H1 (cell line): ENCODE data around the gene KIAA0586. TPM values are rescaled to one million over a fixed set of nuclear protein-coding genes. Genes with fewer than 3 reads are reported as not detected.

Experiments used
- CTCF ChIA-PET: fragments of 300-600 bp; sonication (Branson Sonifier 250); formaldehyde crosslinking; loops from one replicate; lab custom pipeline; 2021; ENCODE audit not compliant: partially characterized antibody; lab: Charles Lee
- POLR2A ChIA-PET: fragments of 300-600 bp; sonication (Branson Sonifier 250); formaldehyde crosslinking; loops from one replicate; lab custom pipeline; 2021; ENCODE audit warnings: inconsistent platforms; ENCODE audit not compliant: partially characterized antibody; lab: Charles Lee
- DNase-seq, 2 experiments: peaks; one replicate each; pipeline versions ENCODE4 v3.0.0 to v3.0.0-alpha.2; 2010 to 2022; ENCODE audit warnings: low spot score in 2 of 2, low read depth in 1 of 2, mixed read lengths in 1 of 2
- FAIRE-seq: peaks from 2 replicates; lab custom pipeline; 2011; peaks lifted over from hg19 to GRCh38; lab: Jason Lieb, UNC
- H2AFZ ChIP-seq: 2 replicates; pipeline ENCODE4 v1.8.1; 2012; ENCODE audit warnings: low read length, inconsistent platforms
- H2AK5ac ChIP-seq: 2 replicates; pipeline ENCODE4 v1.6.1; 2013; ENCODE audit warnings: low read depth, low read length
- H2BK120ac ChIP-seq: replicated peaks from 2 replicates; pipeline ENCODE3; 2013; ENCODE audit warnings: low read depth, low read length, inconsistent platforms
- H2BK12ac ChIP-seq: 2 replicates; pipeline ENCODE4 v1.6.1; 2013; ENCODE audit warnings: low read depth, low read length
- H2BK15ac ChIP-seq: 2 replicates; pipeline ENCODE4 v1.6.1; 2013; ENCODE audit warnings: low read length
- H2BK20ac ChIP-seq: 2 replicates; pipeline ENCODE4 v1.6.1; 2013; ENCODE audit warnings: low read length
- H2BK5ac ChIP-seq: 2 replicates; pipeline ENCODE4 v1.6.1; 2013; ENCODE audit warnings: low read depth, low read length
- H3K14ac ChIP-seq: 2 replicates; pipeline ENCODE4 v1.6.1; 2013; ENCODE audit warnings: inconsistent platforms; ENCODE audit not compliant: insufficient read length
- H3K18ac ChIP-seq: 2 replicates; pipeline ENCODE4 v1.6.1; 2013; ENCODE audit warnings: low read length; ENCODE audit errors: extremely low read depth
- H3K23ac ChIP-seq: 2 replicates; pipeline ENCODE4 v1.6.1; 2013; ENCODE audit warnings: inconsistent platforms; ENCODE audit not compliant: insufficient read length
- H3K23me2 ChIP-seq: 2 replicates; pipeline ENCODE4 v1.6.1; 2013; ENCODE audit warnings: low read depth, low read length
- H3K27ac ChIP-seq: 2 replicates; pipeline ENCODE4 v1.6.1; 2011; ENCODE audit warnings: low read depth, low read length, inconsistent platforms
- H3K27me3 ChIP-seq, 4 experiments: replicated peaks in 1 of 4; 1 replicate in 1 of 4; 2 replicates in 3 of 4; pipeline versions ENCODE4 v1.6.1 to v1.8.1; 2011 to 2013; ENCODE audit warnings: low read length in 3 of 4, mild to moderate bottlenecking in 3 of 4, inconsistent platforms in 2 of 4, mixed read lengths in 2 of 4, moderate library complexity in 1 of 4; ENCODE audit not compliant: control insufficient read depth in 3 of 4, insufficient read depth in 3 of 4; ENCODE audit errors: extremely low read depth in 1 of 4
- H3K36me3 ChIP-seq, 4 experiments: 2 replicates each; pipeline versions ENCODE4 v1.6.1 to v1.8.1; 2011 to 2013; ENCODE audit warnings: mild to moderate bottlenecking in 4 of 4, low read length in 3 of 4, moderate library complexity in 2 of 4, control low read depth in 1 of 4, inconsistent platforms in 1 of 4; ENCODE audit not compliant: insufficient read depth in 4 of 4, control insufficient read depth in 2 of 4
- H3K4ac ChIP-seq: replicated peaks from 2 replicates; pipeline ENCODE3; 2013; ENCODE audit warnings: low read length, low read depth, mixed read lengths, inconsistent platforms; ENCODE audit not compliant: insufficient read length
- H3K4me1 ChIP-seq, 4 experiments: replicated peaks in 1 of 4; 1 replicate in 1 of 4; 2 replicates in 3 of 4; pipeline versions ENCODE4 v1.6.1 to v1.8.1; 2011 to 2013; ENCODE audit warnings: low read length in 3 of 4, inconsistent platforms in 2 of 4, mixed read lengths in 1 of 4; ENCODE audit not compliant: insufficient read depth in 4 of 4, control insufficient read depth in 3 of 4
- H3K4me2 ChIP-seq, 2 experiments: 2 replicates each; pipeline versions ENCODE4 v1.6.1 to v1.8.1; 2011 to 2013; ENCODE audit warnings: low read depth in 2 of 2, low read length in 2 of 2, control low read depth in 1 of 2, inconsistent platforms in 1 of 2, mild to moderate bottlenecking in 1 of 2; ENCODE audit not compliant: insufficient read depth in 1 of 2
- H3K4me3 ChIP-seq, 4 experiments: fragments of 200-600, 300-600 bp in 1 of 4; sonication (generic), shearing (Covaris generic), sonication (Bioruptor Twin) in 1 of 4; 2 replicates each; pipeline versions ENCODE4 v1.5.1 to v1.8.1; 2011 to 2016; ENCODE audit warnings: low read length in 4 of 4, low read depth in 3 of 4, control low read depth in 2 of 4, inconsistent platforms in 2 of 4, mild to moderate bottlenecking in 2 of 4, mixed read lengths in 1 of 4, moderate library complexity in 1 of 4; ENCODE audit not compliant: insufficient read depth in 2 of 4; ENCODE audit errors: extremely low read depth in 1 of 4
- H3K56ac ChIP-seq: replicated peaks from 2 replicates; pipeline ENCODE3; 2013; ENCODE audit warnings: low read depth, mild to moderate bottlenecking, mixed read lengths, low read length, inconsistent platforms; ENCODE audit not compliant: insufficient read length
- H3K79me1 ChIP-seq: 2 replicates; pipeline ENCODE4 v1.6.1; 2013; ENCODE audit warnings: low read depth, low read length, control low read depth
- H3K79me2 ChIP-seq, 2 experiments: 2 replicates each; pipeline versions ENCODE4 v1.6.1 to v1.8.1; 2012 to 2013; ENCODE audit warnings: low read length in 2 of 2, mild to moderate bottlenecking in 2 of 2, inconsistent platforms in 1 of 2; ENCODE audit not compliant: insufficient read depth in 2 of 2, control insufficient read depth in 1 of 2
- H3K9ac ChIP-seq, 4 experiments: replicated peaks in 1 of 4; 1 replicate in 1 of 4; 2 replicates in 3 of 4; pipeline versions ENCODE4 v1.6.1 to v1.8.1; 2011 to 2013; ENCODE audit warnings: low read depth in 3 of 4, low read length in 3 of 4, control low read depth in 2 of 4, mild to moderate bottlenecking in 2 of 4, moderate library complexity in 2 of 4, inconsistent platforms in 1 of 4; ENCODE audit errors: extremely low read depth in 1 of 4
- H3K9me3 ChIP-seq, 2 experiments: 2 replicates each; pipeline versions ENCODE4 v1.6.1 to v1.8.1; 2012 to 2013; ENCODE audit warnings: mild to moderate bottlenecking in 2 of 2, moderate library complexity in 2 of 2, control low read depth in 1 of 2, inconsistent platforms in 1 of 2, low read depth in 1 of 2, low read length in 1 of 2, mixed read lengths in 1 of 2; ENCODE audit not compliant: insufficient read depth in 2 of 2
- H4K20me1 ChIP-seq, 2 experiments: replicated peaks in 1 of 2; 2 replicates each; pipeline versions ENCODE3 to v1.8.1; 2011 to 2013; ENCODE audit warnings: inconsistent platforms in 2 of 2, low read length in 2 of 2, mild to moderate bottlenecking in 1 of 2; ENCODE audit not compliant: insufficient read depth in 2 of 2, control insufficient read depth in 1 of 2
- H4K5ac ChIP-seq: 2 replicates; pipeline ENCODE4 v1.6.1; 2013; ENCODE audit warnings: low read length, low read depth, mixed read lengths, inconsistent platforms; ENCODE audit not compliant: insufficient read length
- H4K8ac ChIP-seq: 2 replicates; pipeline ENCODE4 v1.8.0; 2013; ENCODE audit warnings: mild to moderate bottlenecking, moderate library complexity, low read length, inconsistent platforms; ENCODE audit not compliant: insufficient read depth; ENCODE audit errors: extremely low read depth
- H4K91ac ChIP-seq: replicated peaks from 2 replicates; pipeline ENCODE3; 2013; ENCODE audit warnings: low read length, mixed read lengths, inconsistent platforms; ENCODE audit not compliant: insufficient read length
- BRCA1 ChIP-seq: IDR thresholded peaks from 2 replicates; pipeline ENCODE4 v1.6.1; 2012; ENCODE audit warnings: low read depth, low read length, improper control_type of control experiment
- CBX5 ChIP-seq: fragments of 300-800, 300-1000 bp; sonication (generic); IDR thresholded peaks from 2 replicates; pipeline ENCODE4 v1.7.1; 2016; ENCODE audit warnings: antibody characterized with exemption, low read length, low read depth
- CEBPB ChIP-seq: IDR thresholded peaks from 2 replicates; pipeline ENCODE4 v1.6.1; 2012; ENCODE audit warnings: low read depth, low read length
- CHD2 ChIP-seq: IDR thresholded peaks from 2 replicates; pipeline ENCODE4 v1.6.1; 2012; ENCODE audit warnings: low read length, improper control_type of control experiment
- CREB1 ChIP-seq: IDR thresholded peaks from 2 replicates; pipeline ENCODE4 v1.6.1; 2012; ENCODE audit warnings: inconsistent platforms
- CTBP2 ChIP-seq: IDR thresholded peaks from 2 replicates; pipeline ENCODE4 v1.7.0; 2011; ENCODE audit warnings: borderline replicate concordance, mild to moderate bottlenecking, moderate library complexity, mixed read lengths, low read length; ENCODE audit not compliant: insufficient read depth, insufficient read length
- HDAC2 ChIP-seq, 2 experiments: fragments of 300-600 bp in 1 of 2; sonication (generic) in 1 of 2; IDR thresholded peaks; 2 replicates each; pipeline ENCODE4 v1.6.1; 2011 to 2012; ENCODE audit warnings: low read depth in 2 of 2, low read length in 2 of 2, mild to moderate bottlenecking in 2 of 2, moderate library complexity in 2 of 2, borderline replicate concordance in 1 of 2, inconsistent platforms in 1 of 2
- HDAC6 ChIP-seq: IDR thresholded peaks from one replicate; pipeline ENCODE4 v1.7.1; 2012; ENCODE audit warnings: low read depth, mild to moderate bottlenecking, inconsistent platforms, low read length, moderate library complexity
- KDM4A ChIP-seq: IDR thresholded peaks from one replicate; pipeline ENCODE4 v1.7.1; 2012; ENCODE audit warnings: low read depth, mild to moderate bottlenecking, moderate library complexity, low read length, inconsistent platforms; ENCODE audit not compliant: severe bottlenecking
- KDM5A ChIP-seq: fragments of 200-600 bp; IDR thresholded peaks from 2 replicates; pipeline ENCODE4 v1.7.1; 2012; ENCODE audit warnings: mild to moderate bottlenecking, low read length, inconsistent platforms, mixed read lengths
- RBBP5 ChIP-seq: IDR thresholded peaks from 2 replicates; pipeline ENCODE4 v1.7.1; 2012; ENCODE audit warnings: low read depth, mild to moderate bottlenecking, inconsistent platforms, low read length, moderate library complexity, borderline replicate concordance
- SAP30 ChIP-seq: fragments of 300-600 bp; sonication (generic); IDR thresholded peaks from 2 replicates; pipeline ENCODE4 v1.7.1; 2012; ENCODE audit warnings: low read length, moderate library complexity, mild to moderate bottlenecking, inconsistent platforms; ENCODE audit not compliant: insufficient read depth, insufficient replicate concordance
- SIRT6 ChIP-seq: IDR thresholded peaks from one replicate; pipeline ENCODE4 v1.7.1; 2012; ENCODE audit warnings: low read length, inconsistent platforms
- SP2 ChIP-seq: IDR thresholded peaks from 2 replicates; pipeline ENCODE4 v1.6.1; 2012; ENCODE audit warnings: mild to moderate bottlenecking, low read length, inconsistent platforms
- SP4 ChIP-seq: IDR thresholded peaks from 2 replicates; pipeline ENCODE4 v1.6.1; 2012; ENCODE audit warnings: low read length, inconsistent platforms
- TBP ChIP-seq: IDR thresholded peaks from 2 replicates; pipeline ENCODE4 v1.6.1; 2011; ENCODE audit warnings: low read depth, low read length, improper control_type of control experiment
- WGBS, 2 experiments: shearing (Covaris generic) in 1 of 2; methylation state at CpG; one replicate each; pipeline versions ENCODE4 v1.1.6 to v1.1.7; 2013 to 2015; ENCODE audit warnings: low lambda C conversion rate in 2 of 2, mixed read lengths in 2 of 2, inconsistent platforms in 1 of 2, low coverage in 1 of 2, missing lambda C conversion rate in 1 of 2; ENCODE audit not compliant: insufficient replicate concordance in 2 of 2, insufficient coverage in 1 of 2, insufficient read length in 1 of 2; ENCODE audit errors: extremely low coverage in 1 of 2, missing lambda C conversion rate in 1 of 2; 5-methylcytosine and 5-hydroxymethylcytosine counted together
- polyA plus RNA-seq, 7 experiments: library from polyadenylated mRNA; depleted of rRNA in 3 of 7; stranded (reverse) in 5 of 7; unstranded in 2 of 7; fragments of >200 nt in 5 of 7; fragments of 200-250 nt in 2 of 7; gene quantifications; 1 replicate in 5 of 7; 2 replicates in 1 of 7; 4 replicates in 1 of 7; pipeline versions ENCODE4 v1.2.1 to v1.2.3, GENCODE V29; 2011 to 2013; ENCODE audit warnings: missing spikeins in 2 of 7, mixed read lengths in 2 of 7
- total RNA-seq: library from RNA; stranded (reverse); fragmentation: NEBNext Ultra II Directional; extraction: Animal tissue kit (Norgen Biotek cat#: 25700); gene quantifications from 2 replicates; pipeline ENCODE4 v1.2.1, GENCODE V29; 2021

KIAA0586 gene
- total and polyA plus RNA-seq, 2 of the 8 experiments (the other 6 are each of a cell fraction or from before 2014, with no cell fraction given) = 7.2 to 24.8 TPM

DNA sequence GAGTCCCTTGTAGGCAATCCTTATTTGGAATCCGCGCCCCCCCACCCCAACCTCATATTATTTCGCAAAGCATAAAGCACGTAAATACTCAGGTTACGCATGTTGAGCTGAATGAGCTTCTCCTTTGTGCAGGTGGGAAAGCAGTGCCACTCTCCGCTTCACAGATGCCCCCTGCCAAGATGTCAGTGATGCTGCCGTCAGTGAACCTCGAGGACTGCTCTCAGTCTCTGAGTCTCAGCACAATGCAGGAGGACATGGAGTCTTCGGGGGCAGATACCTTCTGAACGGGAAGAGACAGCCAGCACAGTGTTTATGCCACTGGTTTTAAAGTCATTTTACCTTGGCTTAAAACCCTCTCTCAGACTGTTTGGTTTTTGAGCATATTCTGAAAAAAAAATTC lies 120.1 kb downstream of the KIAA0586 start:
- Histone ChIP-seq H4K20me1 (no peaks in the 10 kb centered on the region), H3K9me3 (no peaks in the 10 kb centered on the region), H3K4me1 (no peaks in the 10 kb centered on the region), H2AK5ac (no peak overlapping the region), H4K5ac (no peak overlapping the region), H3K23ac (no peak overlapping the region), H3K4ac (no peak overlapping the region), H3K79me1 (no peaks in the 10 kb centered on the region), H3K56ac (no peak overlapping the region), H3K23me2 (no peaks in the 10 kb centered on the region), H3K36me3 (no peaks in the 10 kb centered on the region), H4K8ac (no peak overlapping the region), H2BK5ac (no peak overlapping the region), H3K79me2 (no peaks in the 10 kb centered on the region), H3K9ac (no peak overlapping the region), H2BK20ac (no peak overlapping the region), H3K18ac (no peak overlapping the region), H3K4me3 (no peak overlapping the region), H2AFZ (no peak overlapping the region; the same call in 1 of the 2 replicates), H3K4me2 (no peak overlapping the region), H3K14ac (no peak overlapping the region), H2BK15ac (no peak overlapping the region), H3K27ac (no peak overlapping the region), H2BK12ac (no peak overlapping the region), H3K27me3 (no peaks in the 10 kb centered on the region), H2BK120ac (no peak overlapping the region), H4K91ac (no peak overlapping the region)
- ChIA-PET CTCF (interaction anchor here (0.6 to 1.5 kb wide), 4 partner anchors 11 to 481 kb away, joined by 3 to 5 read pairs (median 4); no protein-coding TSS in a partner anchor), POLR2A (interaction anchor here (0.7 kb wide), 1 partner anchor 123 kb away, joined by 3 read pairs; no protein-coding TSS in a partner anchor)
- peak; percentile 52 for FAIRE-seq
- DNase-seq = no peak
- 85% methylated on average over 10 of the region's 10 CpGs; no CpG with 5 or more reads in 1 of the 2 experiments for WGBS, 2 experiments
- TF ChIP-seq KDM4A (no peak), HDAC2 (IDR thresholded peaks at IDR 0.05; ENCODE audit: borderline replicate concordance in 1 of 2, low read depth in 2 of 2, low read length in 2 of 2) (no peak), SIRT6 (no peak), RBBP5 (no peak), CEBPB (no peak), BRCA1 (no peak), KDM5A (no peak), CREB1 (no peak), SP2 (no peak), SAP30 (no peak), SP4 (no peak), CHD2 (no peak), CBX5 (no peak), HDAC6 (no peak), TBP (no peak), CTBP2 (no peak)
